ENCODE measurements around the gene RUSF1. TPM values are rescaled to one million over a fixed set of nuclear protein-coding genes. Genes with fewer than 3 reads are reported as not detected.
"Not testable (repeated sequence)": the region's sequence is repeated elsewhere in the genome, so short reads cannot be mapped to it uniquely, and the experiment has no call there.

RUSF1 gene
- total RNA-seq (2014; rRNA removed), result 48.5 and 53.9 TPM in 2 replicates
- polyA plus RNA-seq (2012), result 47.1 TPM

DNA sequence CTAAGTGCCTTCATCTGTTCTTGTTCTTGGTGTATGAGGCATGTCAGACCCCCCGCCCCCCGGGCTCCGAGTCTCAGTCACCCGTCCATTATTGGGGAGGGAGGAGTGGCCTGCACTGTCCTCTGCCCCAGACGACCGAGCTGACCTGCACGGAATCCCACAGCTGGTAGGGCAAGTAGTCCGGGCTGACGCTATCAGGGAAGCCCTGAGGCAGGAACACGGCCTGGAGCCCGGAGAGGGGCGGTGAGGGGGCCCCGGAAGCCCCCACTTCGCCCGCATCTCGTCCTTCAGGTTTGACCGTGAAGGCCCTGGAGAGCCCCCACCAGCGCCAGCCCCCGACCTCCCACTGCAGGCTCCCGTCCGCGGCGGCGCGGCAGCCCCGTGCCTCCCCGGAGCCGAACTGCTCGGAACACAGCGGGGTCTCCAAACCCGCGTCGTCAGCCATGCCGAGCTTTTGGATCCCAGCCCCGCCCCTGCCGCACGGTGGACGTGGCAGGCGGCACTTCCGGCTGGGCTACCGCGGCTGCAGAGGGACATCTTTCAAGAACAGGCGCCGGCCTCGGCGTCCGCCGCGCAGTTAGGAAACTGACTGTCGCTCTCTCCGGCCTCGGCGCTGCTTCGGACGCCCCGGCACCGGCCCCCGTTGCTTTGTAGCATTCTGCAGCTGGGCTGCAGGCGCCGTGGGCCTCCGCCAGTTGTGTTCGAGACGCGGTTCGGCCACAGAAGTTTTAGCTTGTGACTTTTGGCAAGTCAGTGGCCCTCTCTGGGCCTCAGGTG lies at the start of gene RUSF1:
Gene RUSF1, minus strand, starts transcription at position 463 of the 777 bp plus-strand sequence. Its CDS starts 18 bp downstream, at position 445.
- peak; percentile 80 for DNase-seq (ENCODE audit: low read depth)

GRCh38 chr16:31542763-31543162 lies 34.6 kb upstream of the RUSF1 start:
- DNase-seq (ENCODE audit: low read depth), result no peak

DNA sequence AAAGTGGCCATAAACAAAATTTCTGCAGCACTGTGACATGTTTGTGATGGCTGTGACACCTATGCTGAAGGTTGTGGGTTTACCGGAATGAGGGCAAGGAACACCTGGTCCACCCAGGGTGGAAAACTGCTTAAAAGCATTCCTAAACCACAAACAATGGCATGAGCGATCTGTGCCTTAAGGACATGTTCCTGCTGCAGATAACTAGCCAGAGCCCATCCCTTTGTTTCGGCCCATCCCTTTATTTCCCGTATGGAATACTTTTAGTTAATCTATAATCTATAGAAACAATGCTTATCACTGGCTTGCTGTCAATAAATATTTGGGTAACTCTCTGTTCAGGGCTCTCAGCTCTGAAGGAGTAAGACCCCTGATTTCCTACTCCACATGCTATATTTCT lies 31.6 kb upstream of the RUSF1 start:
- not testable (repeated sequence) for DNase-seq (ENCODE audit: low read depth)

DNA sequence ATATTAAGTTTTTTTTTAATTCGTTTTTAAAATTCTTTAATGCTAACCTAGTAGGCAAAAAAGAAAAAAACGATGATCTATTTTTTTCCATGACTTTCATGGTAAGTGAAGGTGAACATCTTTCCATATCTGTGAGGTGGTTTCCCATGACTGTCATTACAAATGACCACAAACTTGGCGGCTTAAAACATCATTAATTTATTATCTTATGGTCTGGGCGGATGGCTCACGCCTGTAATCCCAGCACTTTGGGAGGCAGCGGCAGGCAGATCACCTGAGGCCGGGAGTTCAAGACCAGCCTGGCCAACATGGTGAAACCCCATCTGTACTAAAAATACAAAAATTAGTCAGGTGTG lies 30.0 kb upstream of the RUSF1 start:
- DNase-seq (ENCODE audit: low read depth), result not testable (repeated sequence)

- no peak for DNase-seq (ENCODE audit: low read depth)
Observed at GRCh38 chr16:31537362-31538242, 29.4 kb upstream of the RUSF1 start.

DNA sequence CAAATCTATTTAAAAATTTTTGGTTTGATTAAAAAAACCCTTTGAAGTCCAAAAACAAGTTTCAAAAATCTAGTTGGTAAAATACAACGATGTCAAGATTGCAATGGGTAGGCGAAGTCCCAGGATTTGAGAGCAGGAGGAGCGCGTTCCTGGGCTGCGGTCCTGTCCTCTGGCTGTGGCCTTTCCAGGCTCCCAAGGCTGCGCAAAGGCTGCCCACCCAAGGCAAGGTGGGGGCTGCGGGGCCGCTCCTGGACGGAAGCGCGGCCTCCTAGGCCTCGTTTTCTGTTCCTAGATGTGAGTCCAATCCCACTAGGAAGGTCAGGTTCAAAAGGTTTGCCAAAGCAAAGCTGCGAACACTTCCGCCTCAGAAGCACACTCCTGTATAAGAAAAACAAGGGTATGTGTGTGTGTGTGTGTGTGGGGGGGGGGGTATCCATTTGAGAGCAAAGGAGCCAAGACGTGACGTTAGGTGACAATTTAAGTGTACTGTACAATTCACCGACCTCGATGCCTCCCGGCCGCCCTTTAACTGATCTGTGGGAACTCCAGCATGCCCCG lies 28.7 kb upstream of the RUSF1 start:
- no peak for DNase-seq (ENCODE audit: low read depth)

GRCh38 chr16:31535737-31536136 lies 27.5 kb upstream of the RUSF1 start:
- no peak for DNase-seq (ENCODE audit: low read depth)

DNA sequence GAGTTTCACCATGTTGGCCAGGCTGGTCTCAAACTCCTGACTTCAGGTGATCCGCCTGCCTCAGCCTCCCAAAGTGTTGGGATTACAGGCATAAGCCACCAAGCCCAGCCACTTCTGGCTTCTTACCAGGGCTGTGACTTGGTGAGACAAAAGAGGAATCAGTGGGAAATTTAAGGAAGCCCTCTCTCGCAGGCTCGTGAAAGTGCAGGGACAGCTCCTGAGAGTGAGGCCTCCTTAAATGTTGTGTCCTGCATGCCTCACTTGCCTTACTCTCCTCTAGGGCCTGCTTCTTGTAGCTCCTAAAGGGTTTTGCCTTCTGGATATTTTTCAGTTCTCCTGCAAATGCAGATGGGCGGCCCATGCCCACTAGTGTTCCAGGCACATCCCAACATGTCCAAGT lies 24.7 kb upstream of the RUSF1 start:
- no peak for DNase-seq (ENCODE audit: low read depth)

DNA sequence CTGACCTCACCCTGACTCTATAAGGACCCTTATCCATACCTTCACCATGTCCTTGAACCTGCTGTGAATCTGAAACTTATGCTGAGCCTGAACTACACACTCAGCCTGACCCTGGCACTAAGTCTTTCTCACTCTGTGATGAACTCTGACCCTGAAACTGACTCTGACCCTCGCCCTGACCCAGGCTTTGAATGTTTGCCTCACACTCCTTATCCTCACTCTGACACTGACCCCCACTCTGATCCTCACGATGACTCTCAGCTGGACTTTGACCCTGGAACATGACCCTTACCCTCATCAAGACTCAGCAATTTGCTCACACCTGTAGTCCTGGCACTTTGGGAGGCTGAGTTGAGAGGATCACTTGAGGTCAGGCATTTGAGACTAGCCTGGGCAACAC lies 23.9 kb upstream of the RUSF1 start:
- no peak for DNase-seq (ENCODE audit: low read depth)

- no peak for DNase-seq (ENCODE audit: low read depth)
Observed at GRCh38 chr16:31531096-31531495, 22.9 kb upstream of the RUSF1 start.

DNA sequence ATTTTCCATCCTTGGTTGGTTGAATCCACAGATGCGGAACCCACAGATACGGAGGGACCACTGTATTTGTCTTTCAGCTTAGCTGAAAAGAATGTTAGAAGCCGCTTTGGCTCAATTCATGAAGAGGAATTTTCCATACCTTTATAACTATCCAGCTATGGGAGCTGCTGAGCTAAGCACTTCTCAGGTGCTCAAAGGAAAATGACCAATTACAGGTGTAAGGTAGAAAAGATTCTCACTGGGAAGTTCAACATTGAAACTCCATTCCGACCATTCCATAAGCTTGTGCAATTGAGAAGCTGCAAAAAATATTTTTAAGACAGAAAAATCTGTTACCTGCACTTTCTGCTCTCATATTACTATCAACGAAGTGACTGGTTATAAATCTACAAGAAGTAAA lies 22.2 kb upstream of the RUSF1 start:
- no peak for DNase-seq (ENCODE audit: low read depth)

- DNase-seq (ENCODE audit: low read depth), result no peak
Observed at GRCh38 chr16:31529937-31530312, 21.7 kb upstream of the RUSF1 start.

GRCh38 chr16:31529108-31529936 lies 21.1 kb upstream of the RUSF1 start:
- DNase-seq (ENCODE audit: low read depth), result no peak

- no peak for DNase-seq (ENCODE audit: low read depth)
Observed at GRCh38 chr16:31528523-31529107, 20.4 kb upstream of the RUSF1 start.

GRCh38 chr16:31527734-31528274 lies 19.6 kb upstream of the RUSF1 start, which contains the start of gene AHSP:
AHSP (plus strand) TSS chr16:31527900; CDS start chr16:31528140, 240 bp downstream.
- DNase-seq (ENCODE audit: low read depth), result no peak

GRCh38 chr16:31525113-31525512 lies 16.9 kb upstream of the RUSF1 start:
- no peak for DNase-seq (ENCODE audit: low read depth)

DNA sequence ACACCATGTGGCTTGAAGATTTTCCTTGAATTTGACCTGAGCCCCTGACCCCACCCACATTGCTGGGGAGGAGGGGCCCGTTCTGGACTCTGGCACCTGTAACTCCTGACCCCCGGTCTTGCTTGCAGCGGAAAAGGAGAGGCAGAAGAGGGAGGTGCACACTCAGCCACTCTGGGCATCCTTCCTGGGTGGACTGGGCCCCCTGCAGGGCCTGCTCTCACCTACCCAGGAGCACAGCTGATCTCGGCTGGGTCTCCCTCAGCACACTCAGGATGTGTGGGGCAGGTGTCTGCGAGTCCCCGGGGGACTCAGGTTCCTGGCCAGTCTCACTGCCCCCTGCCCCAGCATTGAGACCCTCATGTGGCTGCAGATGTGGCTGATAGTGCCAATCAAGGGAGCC lies 15.6 kb upstream of the RUSF1 start:
- DNase-seq (ENCODE audit: low read depth), result not testable (repeated sequence)

- no peak for DNase-seq (ENCODE audit: low read depth)
Observed at GRCh38 chr16:31522071-31522470, 13.9 kb upstream of the RUSF1 start.

DNA sequence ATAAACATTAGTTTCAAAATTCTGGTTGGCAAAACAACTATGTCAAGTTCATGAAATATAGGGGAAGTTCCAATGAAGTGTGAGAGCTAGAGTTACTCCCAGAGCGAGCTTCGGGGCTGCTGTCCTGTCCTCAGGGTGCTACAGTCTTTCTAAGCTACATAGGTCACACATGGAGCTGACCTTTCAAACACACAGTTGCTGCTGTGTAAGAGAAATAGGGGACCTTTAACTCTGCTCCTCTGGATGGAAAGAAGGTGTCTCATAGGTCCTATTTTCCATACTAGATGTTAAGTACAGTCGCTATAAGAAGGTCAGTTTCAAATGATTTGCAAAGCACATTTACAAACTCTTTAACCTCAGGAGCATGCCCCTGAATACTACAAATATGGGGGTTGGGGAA lies 13.2 kb upstream of the RUSF1 start:
- DNase-seq (ENCODE audit: low read depth), result no peak

GRCh38 chr16:31519759-31520431 lies 11.7 kb upstream of the RUSF1 start:
- no peak for DNase-seq (ENCODE audit: low read depth)

Measured in LHCN-M2 (cell line).